NCI-H446 (cell line): ENCODE measurements around the gene ENTPD2.

Source experiments
- DNase-seq, 2 experiments: peaks; one replicate each; lab custom pipeline; 2025; lab: John Stamatoyannopoulos, UW

Gene ENTPD2

GRCh38 chr9:137053944-137054931 lies at the start of gene ENTPD2:
Gene ENTPD2 (minus strand): TSS chr9:137054061. CDS start chr9:137053997, 64 bp downstream.
- DNase-seq, result no peak

GRCh38 chr9:137103206-137103999 lies 49.5 kb upstream of the ENTPD2 start:
- no peak for DNase-seq

GRCh38 chr9:137099231-137099630 lies 45.4 kb upstream of the ENTPD2 start:
- no peak for DNase-seq

- DNase-seq, result no peak
Measured at GRCh38 chr9:137097761-137098462, 44.1 kb upstream of the ENTPD2 start.

- DNase-seq, result no peak
Measured at GRCh38 chr9:137096785-137097546, 43.1 kb upstream of the ENTPD2 start.

- no peak for DNase-seq
Measured at GRCh38 chr9:137095664-137096517, 42.0 kb upstream of the ENTPD2 start.

GRCh38 chr9:137089232-137089947 lies 35.5 kb upstream of the ENTPD2 start:
- no peak for DNase-seq

- DNase-seq, result no peak
Measured at GRCh38 chr9:137088121-137088520, 34.3 kb upstream of the ENTPD2 start.

GRCh38 chr9:137087409-137087925 lies 33.6 kb upstream of the ENTPD2 start:
- no peak for DNase-seq

GRCh38 chr9:137086531-137087408 lies 32.9 kb upstream of the ENTPD2 start, which contains the start of gene MAN1B1:
Gene MAN1B1 (plus strand): TSS chr9:137086985. CDS start chr9:137087000, 15 bp downstream.
- peak; percentile 91 to 97 for DNase-seq

- no peak for DNase-seq
Measured at GRCh38 chr9:137085920-137086530, 32.2 kb upstream of the ENTPD2 start.

GRCh38 chr9:137084526-137084925 lies 30.7 kb upstream of the ENTPD2 start:
- DNase-seq, result no peak

GRCh38 chr9:137083394-137084004 lies 29.6 kb upstream of the ENTPD2 start:
- peak in 1 of 2 experiments; percentile 37 for DNase-seq

GRCh38 chr9:137082925-137083290 lies 29.0 kb upstream of the ENTPD2 start:
- no peak for DNase-seq

GRCh38 chr9:137082222-137082924 lies 28.5 kb upstream of the ENTPD2 start:
- DNase-seq, result no peak

- DNase-seq, result no peak
Measured at GRCh38 chr9:137080260-137081122, 26.6 kb upstream of the ENTPD2 start.
